HG03064 (cell line): Measurements from ENCODE around the gene TSR3.
A peak's percentile ranks its signal among the peaks of the same experiment; 100 is the strongest.

Experiments
- ATAC-seq: cut with Tn5 transposase; IDR thresholded peaks from one replicate; pipeline ENCODE4 v1.9.1; 2021; ENCODE audit warnings: low read depth; ENCODE audit not compliant: unreplicated experiment

TSR3 gene

GRCh38 chr16:1355591-1355990 lies 3.9 kb upstream of the TSR3 start:
- ATAC-seq: no peak

DNA sequence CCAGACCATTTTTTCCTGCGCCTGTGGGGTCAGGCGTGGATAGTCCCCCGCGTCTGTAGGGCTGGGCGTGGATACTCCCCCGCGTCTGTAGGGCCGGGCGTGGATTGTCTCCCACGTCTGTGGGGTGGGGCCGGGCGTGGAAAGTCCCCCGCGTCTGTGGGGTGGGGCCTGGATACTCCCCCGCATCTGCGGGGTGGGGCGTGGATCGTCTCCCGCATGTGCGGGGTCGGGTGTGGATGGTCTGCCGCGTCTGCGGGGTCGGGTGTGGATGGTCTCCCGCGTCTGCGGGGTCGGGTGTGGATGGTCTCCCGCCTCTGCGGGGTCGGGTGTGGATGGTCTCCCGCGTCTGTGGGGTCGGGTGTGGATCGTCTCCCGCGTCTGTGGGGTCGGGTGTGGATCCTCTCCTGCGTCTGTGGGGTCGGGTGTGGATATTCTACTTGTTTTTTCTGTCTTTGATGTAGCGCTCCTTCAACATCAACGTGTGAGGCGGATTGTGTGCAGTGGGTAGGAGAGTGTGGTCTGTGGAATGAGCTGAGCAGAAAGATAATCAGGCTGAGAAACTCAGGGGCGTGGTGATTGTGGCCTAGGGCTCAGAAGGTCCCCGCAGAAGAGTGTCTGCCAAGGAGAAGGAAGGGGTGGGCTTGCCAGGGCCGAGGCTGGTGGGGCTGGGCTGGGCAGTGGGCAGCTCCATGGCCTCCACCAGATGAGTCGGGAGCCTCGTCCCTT lies 3.3 kb upstream of the TSR3 start:
- no peak for ATAC-seq

- ATAC-seq: peak; percentile 10
Observed at GRCh38 chr16:1351215-1351581, 480 bp downstream of the TSR3 start.

DNA sequence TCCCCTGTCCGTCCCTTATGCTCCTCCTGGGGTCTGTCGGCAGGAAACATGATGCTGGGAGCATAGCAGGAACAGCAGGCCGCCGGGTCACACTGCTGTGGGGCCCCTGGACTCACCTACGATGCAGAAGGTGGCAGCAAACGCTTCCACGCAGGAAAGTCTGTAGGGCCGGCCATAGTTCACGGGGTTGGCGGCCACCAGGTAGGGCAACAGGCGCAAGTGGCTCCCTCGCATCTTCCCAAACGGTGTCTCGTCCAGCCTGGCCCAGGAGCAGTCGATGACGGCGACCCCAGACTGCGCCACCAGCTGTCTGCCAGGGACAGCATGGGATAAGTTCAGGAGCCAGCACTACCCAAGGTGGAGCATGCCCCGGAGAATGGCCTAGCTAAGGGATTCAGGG lies 987 bp downstream of the TSR3 start:
- ATAC-seq: no peak

- no peak for ATAC-seq
Observed at GRCh38 chr16:1349951-1350350, 1.7 kb downstream of the TSR3 start.

GRCh38 chr16:1349351-1349750 lies 2.3 kb downstream of the TSR3 start:
- ATAC-seq: no peak

GRCh38 chr16:1348926-1349325 lies 2.8 kb downstream of the TSR3 start:
- ATAC-seq: no peak

DNA sequence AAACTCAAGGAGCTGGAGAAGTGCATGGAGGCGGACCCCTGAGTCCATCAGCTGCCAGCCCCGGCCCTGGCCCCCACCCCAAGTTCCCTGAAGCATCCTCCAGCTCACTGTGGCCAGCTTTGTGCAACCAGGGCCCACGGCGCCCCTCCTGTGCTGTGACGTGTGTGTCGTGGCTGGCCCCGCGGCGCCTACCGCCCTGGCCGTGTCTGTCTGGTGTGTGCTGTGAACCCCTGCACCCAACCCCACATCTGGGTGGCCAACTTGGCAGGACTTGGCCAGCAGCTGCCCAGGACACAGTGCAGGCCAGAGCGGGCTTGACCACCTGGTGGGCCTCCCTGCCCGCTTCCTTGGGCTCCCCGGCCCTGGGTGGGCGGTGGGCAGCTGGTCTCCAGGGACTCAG lies 3.2 kb downstream of the TSR3 start:
- ATAC-seq: no peak

DNA sequence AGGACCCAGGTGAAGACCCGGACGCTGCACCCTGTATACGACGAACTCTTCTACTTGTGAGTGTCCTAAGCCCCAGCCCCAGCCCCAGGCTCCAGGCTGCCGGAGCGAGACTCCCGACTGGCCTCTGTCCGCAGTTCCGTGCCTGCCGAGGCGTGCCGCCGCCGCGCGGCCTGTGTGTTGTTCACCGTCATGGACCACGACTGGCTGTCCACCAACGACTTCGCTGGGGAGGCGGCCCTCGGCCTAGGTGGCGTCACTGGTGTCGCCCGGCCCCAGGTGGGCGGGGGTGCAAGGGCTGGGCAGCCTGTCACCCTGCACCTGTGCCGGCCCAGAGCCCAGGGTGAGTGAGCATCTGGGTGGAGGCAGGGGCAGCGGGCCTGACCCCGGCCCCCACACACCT lies 3.7 kb downstream of the TSR3 start:
- no peak for ATAC-seq

- ATAC-seq: no peak
Observed at GRCh38 chr16:1347286-1347855, 4.3 kb downstream of the TSR3 start.

DNA sequence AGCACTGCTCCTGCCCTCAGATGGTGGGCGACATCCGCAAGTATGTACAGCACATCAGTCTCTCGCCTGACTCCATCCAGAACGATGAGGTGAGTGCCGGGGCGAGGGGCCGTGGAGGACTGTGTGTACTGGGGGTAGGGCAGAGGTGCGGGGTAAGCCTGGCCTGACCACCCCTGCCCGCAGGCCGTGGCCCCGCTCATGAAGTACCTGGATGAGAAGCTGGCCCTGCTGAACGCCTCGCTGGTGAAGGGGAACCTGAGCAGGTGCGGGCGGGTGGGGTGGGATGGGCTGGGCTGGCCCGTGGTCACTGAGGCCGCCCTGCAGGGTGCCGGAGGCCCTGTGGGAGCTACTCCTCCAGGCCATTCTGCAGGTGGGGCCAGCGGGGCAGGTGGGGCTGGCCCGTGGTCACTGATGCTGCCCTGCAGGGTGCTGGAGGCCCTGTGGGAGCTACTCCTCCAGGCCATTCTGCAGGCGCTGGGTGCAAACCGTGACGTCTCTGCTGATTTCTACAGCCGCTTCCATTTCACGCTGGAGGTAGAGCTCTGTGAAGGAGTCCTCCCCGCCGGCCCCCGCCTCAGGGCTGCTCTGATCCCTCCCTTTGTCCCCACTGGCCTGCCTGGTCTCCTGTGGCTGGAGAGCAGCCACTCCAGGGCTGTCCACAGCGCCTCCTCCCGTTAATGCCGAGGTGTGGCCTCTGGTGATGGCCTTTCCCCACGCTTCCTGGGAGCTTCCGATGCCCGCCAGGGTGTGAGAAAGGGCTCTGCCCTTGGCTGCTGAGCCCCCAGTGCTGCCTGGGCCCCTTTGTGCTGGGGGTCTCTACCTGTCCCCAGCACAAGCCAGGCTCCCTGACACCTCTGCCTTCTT lies 5.0 kb downstream of the TSR3 start:
- no peak for ATAC-seq

DNA sequence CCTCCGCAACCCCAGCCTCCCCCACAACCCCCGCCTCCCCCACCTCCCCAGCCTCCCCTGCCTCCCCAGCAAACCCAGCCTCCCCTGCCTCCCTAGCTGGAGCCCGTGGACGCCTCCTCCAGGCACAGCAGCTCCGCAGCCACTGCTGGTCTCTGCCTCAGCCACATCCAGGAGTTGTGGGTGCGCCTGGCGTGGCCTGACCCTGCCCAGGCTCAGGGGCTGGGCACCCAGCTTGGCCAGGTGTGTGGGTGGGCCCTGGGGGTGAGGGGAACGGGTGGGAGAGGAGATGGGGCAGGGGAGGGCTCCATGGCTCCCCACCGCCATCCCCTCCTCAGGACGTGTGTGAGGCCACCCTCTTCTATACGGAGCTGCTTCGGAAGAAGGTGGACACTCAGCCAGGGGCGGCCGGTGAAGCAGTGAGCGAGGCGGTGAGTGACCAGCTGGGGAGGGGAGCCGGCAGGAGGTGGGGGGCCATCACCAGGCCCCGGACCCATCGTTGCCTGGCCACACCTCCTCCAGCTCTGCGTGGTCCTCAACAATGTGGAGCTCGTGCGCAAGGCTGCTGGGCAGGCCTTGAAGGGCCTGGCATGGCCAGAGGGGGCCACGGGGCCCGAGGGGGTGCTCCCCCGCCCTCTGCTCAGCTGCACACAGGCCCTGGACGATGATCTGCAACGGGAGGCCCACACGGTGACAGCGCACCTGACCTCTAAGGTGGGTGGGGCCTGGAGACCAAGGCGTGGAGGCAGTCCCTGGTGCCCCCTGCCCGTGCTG lies 5.8 kb downstream of the TSR3 start:
- ATAC-seq: no peak

DNA sequence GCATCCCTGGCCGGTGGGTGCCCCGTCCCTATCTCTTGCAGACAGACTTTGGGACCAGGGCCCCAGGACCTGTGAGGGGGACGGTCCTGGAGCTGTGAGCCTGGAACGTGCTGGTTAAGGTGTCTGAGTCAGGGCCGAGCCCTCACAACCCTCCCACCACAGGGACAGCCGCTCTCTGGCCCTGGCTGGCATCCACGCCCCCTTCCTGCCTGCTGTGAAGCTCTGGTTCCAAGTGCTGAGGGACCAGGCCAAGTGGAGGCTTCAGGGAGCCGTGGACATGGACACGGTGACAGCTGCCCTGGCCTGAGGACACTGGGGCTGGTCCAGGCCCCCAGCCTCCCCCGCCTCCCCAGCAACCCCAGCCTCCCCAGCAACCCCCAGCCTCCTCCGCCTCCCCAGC lies 6.6 kb downstream of the TSR3 start:
- no peak for ATAC-seq

GRCh38 chr16:1344499-1344898 lies 7.2 kb downstream of the TSR3 start:
- ATAC-seq: no peak

GRCh38 chr16:1343428-1344242 lies 8.0 kb downstream of the TSR3 start:
- ATAC-seq: peak; percentile 19

DNA sequence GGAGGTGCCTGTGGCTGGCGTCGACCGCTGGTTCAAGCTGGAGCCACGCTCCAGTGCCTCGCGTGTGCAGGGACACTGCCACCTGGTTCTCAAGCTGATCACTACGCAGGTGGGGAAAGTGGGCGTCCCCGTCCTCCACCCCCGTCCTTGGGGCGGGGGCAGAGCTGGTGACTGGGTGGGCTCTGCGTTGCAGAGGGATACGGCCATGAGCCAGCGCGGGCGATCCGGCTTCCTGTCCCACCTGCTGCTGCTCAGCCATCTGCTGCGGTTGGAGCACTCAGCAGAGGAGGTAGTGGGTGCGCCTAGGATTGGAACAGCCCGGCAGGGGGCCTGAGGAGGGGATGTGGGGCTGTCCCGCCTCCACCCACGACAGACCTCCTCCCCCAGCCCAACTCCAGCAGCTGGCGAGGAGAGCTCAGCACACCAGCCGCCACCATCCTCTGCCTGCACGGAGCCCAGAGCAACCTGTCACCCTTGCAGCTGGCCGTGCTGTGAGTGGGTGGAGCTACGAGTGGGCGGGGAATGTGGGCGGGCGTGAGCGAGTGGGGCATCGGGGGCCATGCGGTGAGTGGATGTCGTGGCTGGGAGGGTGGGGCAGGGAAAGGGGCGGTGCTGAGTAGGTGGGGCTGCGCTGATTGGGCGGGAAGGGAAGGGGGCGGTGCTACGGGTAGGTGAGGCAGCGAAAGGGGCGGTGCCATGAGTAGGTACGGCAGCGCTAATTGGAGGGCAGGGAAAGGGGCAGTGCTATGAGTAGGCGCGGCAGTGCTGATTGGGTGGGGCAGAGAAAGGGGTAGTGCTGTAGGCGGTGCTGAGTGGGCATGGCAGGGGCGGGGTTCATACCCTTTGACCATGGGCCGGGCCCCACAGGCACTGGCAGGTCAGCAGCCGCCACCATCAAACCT lies 8.9 kb downstream of the TSR3 start:
- ATAC-seq: peak; percentile 83

DNA sequence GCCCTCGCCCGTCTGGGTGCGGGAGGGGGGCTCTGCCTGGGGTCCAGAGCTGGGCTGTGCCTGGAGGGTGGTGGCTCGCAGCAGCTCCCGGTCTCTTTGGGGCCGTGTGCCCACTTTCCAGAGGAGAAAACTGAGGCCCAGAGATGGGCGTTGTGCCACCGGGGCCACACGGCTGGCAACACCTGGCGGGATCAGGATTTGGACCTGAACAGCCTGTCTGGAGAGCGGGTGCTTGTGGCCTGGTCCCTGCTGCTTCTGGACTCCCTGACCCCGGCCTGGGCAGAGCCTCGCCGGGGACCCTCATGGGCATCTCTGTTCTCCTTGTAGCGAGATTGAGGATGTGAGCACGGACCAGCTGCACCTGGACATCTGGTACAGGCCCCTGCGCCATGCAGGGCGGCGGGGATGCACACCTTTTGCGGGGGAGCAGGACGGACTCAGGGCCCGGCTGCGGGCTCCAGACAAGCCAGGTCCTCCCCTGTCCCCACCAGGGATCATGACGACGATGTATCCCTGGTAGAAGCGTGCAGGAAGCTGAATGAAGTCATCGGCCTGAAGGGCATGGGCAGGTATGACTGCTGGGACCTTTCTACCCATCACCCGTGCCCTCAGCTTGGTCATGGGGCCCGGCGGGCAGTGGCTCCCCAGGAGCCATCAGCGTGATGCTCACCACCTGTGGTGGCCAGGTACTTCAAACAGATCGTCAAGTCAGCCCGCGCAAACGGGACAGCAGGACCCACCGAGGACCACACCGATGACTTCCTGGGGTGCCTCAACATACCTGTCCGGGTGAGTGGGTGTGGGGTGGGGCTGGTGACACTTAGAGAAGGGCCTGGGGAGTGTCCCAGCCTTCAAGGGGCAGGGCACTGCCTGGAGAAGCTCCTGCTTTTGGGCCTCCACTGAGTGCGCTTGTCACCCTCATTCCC lies 9.9 kb downstream of the TSR3 start:
- ATAC-seq: no peak
